GM23248 (cell line): ENCODE data around the gene LRRC61. TPM values are rescaled to one million over a fixed set of nuclear protein-coding genes. Genes with fewer than 3 reads are reported as not detected.

Experiments used
- DNase-seq: peaks from one replicate; pipeline ENCODE4 v3.0.0-alpha.2; 2015
- H2AFZ ChIP-seq: fragments of 200-600 bp; sonication (generic); 2 replicates; pipeline ENCODE4 v1.6.1; 2016; ENCODE audit warnings: antibody characterized with exemption
- H3F3A ChIP-seq: fragments of 200-600 bp; sonication (generic); 2 replicates; pipeline ENCODE4 v1.6.1; 2016; ENCODE audit warnings: mild to moderate bottlenecking, antibody characterized with exemption, mixed run types; ENCODE audit not compliant: insufficient read depth
- H3K27ac ChIP-seq: fragments of 200-600 bp; sonication (generic); 2 replicates; pipeline ENCODE4 v1.5.1; 2016; ENCODE audit warnings: mild to moderate bottlenecking
- H3K27me3 ChIP-seq: fragments of 200-600 bp; sonication (generic); replicated peaks from 2 replicates; pipeline ENCODE4 v1.6.1; 2016; ENCODE audit warnings: mild to moderate bottlenecking; ENCODE audit not compliant: insufficient read depth
- H3K36me3 ChIP-seq: fragments of 200-600 bp; sonication (generic); 2 replicates; pipeline ENCODE4 v1.6.1; 2016; ENCODE audit warnings: low read depth, mild to moderate bottlenecking
- H3K4me1 ChIP-seq: fragments of 200-600 bp; sonication (generic); 2 replicates; pipeline ENCODE4 v1.6.1; 2016; ENCODE audit warnings: mild to moderate bottlenecking; ENCODE audit not compliant: insufficient read depth
- H3K4me2 ChIP-seq: fragments of 200-600 bp; sonication (generic); one replicate; pipeline ENCODE4 v1.6.1; 2016; ENCODE audit warnings: mild to moderate bottlenecking; ENCODE audit not compliant: unreplicated experiment
- H3K4me3 ChIP-seq: fragments of 200-600 bp; sonication (generic); 2 replicates; pipeline ENCODE4 v1.5.1; 2016; ENCODE audit warnings: mild to moderate bottlenecking
- H3K79me2 ChIP-seq: fragments of 200-600 bp; sonication (generic); 2 replicates; pipeline ENCODE4 v1.6.1; 2016; ENCODE audit warnings: mild to moderate bottlenecking; ENCODE audit not compliant: insufficient read depth
- H3K9ac ChIP-seq: fragments of 200-600 bp; sonication (generic); 2 replicates; pipeline ENCODE4 v1.6.1; 2016; ENCODE audit warnings: mild to moderate bottlenecking
- H3K9me2 ChIP-seq: fragments of 200-600 bp; sonication (generic); 2 replicates; pipeline ENCODE4 v1.6.1; 2016; ENCODE audit warnings: mixed run types, mild to moderate bottlenecking, moderate library complexity; ENCODE audit not compliant: insufficient read depth
- H3K9me3 ChIP-seq: fragments of 200-600 bp; sonication (generic); one replicate; pipeline ENCODE4 v1.6.1; 2017; ENCODE audit warnings: low read depth
- H4K20me1 ChIP-seq: fragments of 200-600 bp; sonication (generic); 2 replicates; pipeline ENCODE4 v1.6.0; 2016; ENCODE audit not compliant: insufficient read depth
- EZH2 ChIP-seq: fragments of 200-600 bp; sonication (generic); IDR thresholded peaks from 2 replicates; pipeline ENCODE4 v1.6.1; 2018; ENCODE audit warnings: antibody characterized with exemption, mild to moderate bottlenecking; ENCODE audit not compliant: insufficient read depth, poor library complexity, severe bottlenecking
- EZH2phosphoT487 ChIP-seq: fragments of 200-600 bp; sonication (generic); IDR thresholded peaks from 2 replicates; pipeline ENCODE4 v1.6.1; 2018; ENCODE audit warnings: antibody characterized with exemption, moderate library complexity, mild to moderate bottlenecking, low read depth; ENCODE audit not compliant: insufficient read depth
- WGBS, 2 experiments: methylation state at CpG; one replicate each; pipeline ENCODE4 v1.1.6; 2015 to 2017; ENCODE audit warnings: low lambda C conversion rate in 2 of 2, low coverage in 1 of 2; ENCODE audit errors: missing lambda C conversion rate in 2 of 2; 5-methylcytosine and 5-hydroxymethylcytosine counted together
- in situ Hi-C: fragments of 300-500 bp; cut with MboI; formaldehyde crosslinking; loops from 2 replicates; pipeline ENCODE4 v1.15.0; 2020
- polyA plus RNA-seq: library from polyadenylated mRNA; unstranded; fragments of >200 nt; fragmentation: Nextera tagmentation; extraction: Ambion mirVana; gene quantifications from 2 replicates; pipeline ENCODE4 v1.2.1, GENCODE V29; 2016
- total RNA-seq: library from RNA; depleted of rRNA; stranded (reverse); fragments of >200 nt; shearing (Covaris generic); gene quantifications from 2 replicates; pipeline ENCODE4 v1.2.3, GENCODE V29; 2014

LRRC61 gene
- total and polyA plus RNA-seq, 2 experiments from 2014 or later, result not detected

GRCh38 chr7:150324373-150324961, 1.3 kb downstream of the LRRC61 start:
- no peaks in the 10 kb centered on the region for H3K79me2 ChIP-seq
- in situ Hi-C loops, result no loop called here
- H3K9me2 ChIP-seq, result no peaks in the 10 kb centered on the region
- H3K9ac ChIP-seq, result no peak overlapping the region
- no peak overlapping the region for H3K27ac ChIP-seq
- H3K4me1 ChIP-seq, result no peaks in the 10 kb centered on the region
- TF ChIP-seq EZH2phosphoT487 (no peak), EZH2 (no peak)
- 0 out of 2 replicates have a peak, but pooled peaks cover 9% of the 10 kb centered on the region for H3K27me3 ChIP-seq
- no peak overlapping the region for H2AFZ ChIP-seq
- no peaks in the 10 kb centered on the region for H3K36me3 ChIP-seq
- 71 to 80% methylated on average over 12 of the region's 12 CpGs for WGBS, 2 experiments
- no peaks in the 10 kb centered on the region for H3K9me3 ChIP-seq
- no peak overlapping the region for H3K4me3 ChIP-seq
- no peak for DNase-seq
- H3F3A ChIP-seq, result no peaks in the 10 kb centered on the region
- no peaks in the 10 kb centered on the region for H4K20me1 ChIP-seq
- H3K4me2 ChIP-seq, result no peak overlapping the region

DNA sequence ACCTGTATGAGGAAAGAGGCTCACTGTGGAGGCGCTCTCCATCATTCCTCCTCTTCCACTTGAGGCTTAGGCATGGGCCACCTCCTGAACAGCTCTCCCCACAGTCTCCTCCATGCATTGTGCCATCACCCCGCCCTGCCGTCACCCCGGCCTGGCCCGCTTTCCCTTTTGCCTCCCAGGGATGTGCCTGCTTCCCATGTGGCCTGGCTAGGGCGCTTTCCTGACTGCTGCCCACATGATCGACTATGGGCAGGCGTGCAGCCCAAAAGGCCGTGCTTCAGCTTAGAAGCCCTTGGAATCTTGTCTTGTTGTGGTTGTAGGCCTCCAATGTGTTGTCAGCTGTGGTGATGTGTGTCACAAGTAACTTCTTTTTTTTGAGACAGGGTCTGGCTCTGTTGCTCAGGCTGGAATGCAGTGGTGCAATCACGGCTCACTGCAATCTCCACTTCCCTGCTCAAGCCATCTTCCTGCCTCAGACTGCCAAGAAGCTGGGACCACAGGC, 2.0 kb downstream of the LRRC61 start:
- in situ Hi-C loops, result no loop called here
- no peaks in the 10 kb centered on the region for H4K20me1 ChIP-seq
- no peak for TF ChIP-seq EZH2
- TF ChIP-seq EZH2phosphoT487, result no peak
- no peaks in the 10 kb centered on the region for H3K4me1 ChIP-seq
- H3K36me3 ChIP-seq, result no peaks in the 10 kb centered on the region
- no peaks in the 10 kb centered on the region for H3K79me2 ChIP-seq
- no peak overlapping the region for H2AFZ ChIP-seq
- no peak overlapping the region for H3K4me2 ChIP-seq
- H3K9ac ChIP-seq, result no peak overlapping the region
- H3F3A ChIP-seq, result no peaks in the 10 kb centered on the region
- H3K9me3 ChIP-seq, result no peaks in the 10 kb centered on the region
- DNase-seq, result no peak
- H3K27ac ChIP-seq, result no peak overlapping the region
- no peak overlapping the region for H3K4me3 ChIP-seq
- WGBS, 2 experiments, result 64 to 69% methylated on average over 10 of the region's 10 CpGs
- H3K27me3 ChIP-seq, result 0 out of 2 replicates have a peak, but pooled peaks cover 9% of the 10 kb centered on the region
- no peaks in the 10 kb centered on the region for H3K9me2 ChIP-seq

DNA sequence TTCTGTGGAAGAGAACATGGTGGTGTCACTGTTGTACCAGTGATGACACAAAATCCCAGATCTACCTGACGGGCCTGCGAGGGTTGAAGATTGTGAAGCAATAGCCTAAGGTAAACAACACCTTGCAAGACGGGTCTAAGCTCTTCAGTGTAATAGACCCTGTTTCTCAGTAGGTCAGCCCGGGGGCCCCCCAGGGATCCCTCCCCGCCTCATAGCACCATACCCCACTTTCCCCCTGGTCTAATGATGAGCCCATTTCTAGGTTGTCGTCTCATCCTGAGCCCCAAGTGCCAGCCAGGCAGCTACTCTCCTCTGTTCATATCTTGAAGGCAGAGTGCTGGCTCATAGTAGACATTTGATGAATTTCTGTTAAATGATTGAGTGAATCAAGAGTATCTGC, 2.7 kb downstream of the LRRC61 start:
- no peaks in the 10 kb centered on the region for H3K4me1 ChIP-seq
- TF ChIP-seq EZH2 (no peak), EZH2phosphoT487 (no peak)
- no peak overlapping the region for H3K4me3 ChIP-seq
- 68 to 73% methylated on average over 6 of the region's 6 CpGs for WGBS, 2 experiments
- in situ Hi-C loops, result no loop called here
- H3K36me3 ChIP-seq, result no peaks in the 10 kb centered on the region
- no peaks in the 10 kb centered on the region for H4K20me1 ChIP-seq
- no peaks in the 10 kb centered on the region for H3K9me3 ChIP-seq
- H2AFZ ChIP-seq, result no peak overlapping the region
- no peak overlapping the region for H3K4me2 ChIP-seq
- H3K27ac ChIP-seq, result no peak overlapping the region
- DNase-seq, result no peak
- H3K9me2 ChIP-seq, result no peaks in the 10 kb centered on the region
- H3K79me2 ChIP-seq, result no peaks in the 10 kb centered on the region
- H3K9ac ChIP-seq, result no peak overlapping the region
- H3K27me3 ChIP-seq, result peaks cover 9% of the 10 kb centered on the region; the same call in 1 of the 2 replicates
- H3F3A ChIP-seq, result no peaks in the 10 kb centered on the region

DNA sequence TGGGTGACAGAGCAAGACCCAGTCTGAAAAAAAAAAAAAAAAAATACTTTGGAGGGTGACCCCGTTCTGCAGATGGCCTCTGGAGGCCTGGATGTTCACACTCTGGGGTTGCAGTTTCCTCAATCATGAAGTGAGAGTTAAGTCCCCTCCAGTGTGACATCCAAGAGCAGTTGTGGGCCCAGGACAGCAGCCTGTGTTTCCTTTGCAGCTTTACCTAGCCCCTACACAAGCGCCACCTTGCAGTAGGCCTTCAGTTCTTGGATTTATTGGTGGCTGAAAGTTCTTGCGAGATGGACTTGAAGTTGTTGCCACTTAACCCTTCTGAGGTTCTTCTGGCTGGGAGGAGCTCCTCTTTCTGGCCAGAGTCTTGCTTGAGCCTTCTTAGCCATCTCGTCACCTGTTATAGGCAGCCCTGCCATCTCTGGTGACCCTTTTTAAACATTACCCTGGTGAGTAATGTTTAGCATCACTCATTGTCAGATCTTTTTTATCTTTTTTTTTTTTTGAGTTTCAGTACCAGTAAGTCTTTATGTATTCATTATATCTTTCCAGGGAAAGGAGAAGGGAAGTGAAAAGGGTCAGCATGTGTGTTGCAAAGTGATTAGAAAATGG, 3.6 kb downstream of the LRRC61 start:
- no peak overlapping the region for H2AFZ ChIP-seq
- no peaks in the 10 kb centered on the region for H3K36me3 ChIP-seq
- no peaks in the 10 kb centered on the region for H3F3A ChIP-seq
- WGBS, 2 experiments, result 51 to 53% methylated on average over 4 of the region's 4 CpGs
- no peak for TF ChIP-seq EZH2phosphoT487
- TF ChIP-seq EZH2, result no peak
- no peak overlapping the region for H3K4me2 ChIP-seq
- H3K79me2 ChIP-seq, result no peaks in the 10 kb centered on the region
- no peaks in the 10 kb centered on the region for H3K9me3 ChIP-seq
- DNase-seq, result no peak
- in situ Hi-C loops, result no loop called here
- H3K9ac ChIP-seq, result no peak overlapping the region
- peaks cover 9% of the 10 kb centered on the region; the same call in 1 of the 2 replicates for H3K27me3 ChIP-seq
- H3K4me1 ChIP-seq, result no peaks in the 10 kb centered on the region
- no peaks in the 10 kb centered on the region for H3K9me2 ChIP-seq
- no peak overlapping the region for H3K27ac ChIP-seq
- H3K4me3 ChIP-seq, result no peak overlapping the region
- no peaks in the 10 kb centered on the region for H4K20me1 ChIP-seq
